K562 (cell line): ENCODE measurements around the gene KRTAP2-3. TPM values are rescaled to one million over a fixed set of nuclear protein-coding genes. Genes with fewer than 3 reads are reported as not detected.

ENCODE experiments used
- ATAC-seq: fragments of 200-7000 bp; cut with Tn5 transposase; 3 replicates; pipeline ENCODE4 v1.9.1; 2020; ENCODE audit warnings: moderate library complexity
- BruUV-seq: library from RNA; stranded (reverse); fragments of 400-500 nt; replicated peaks from 2 replicates; lab custom pipeline; 2021; lab: Mats Ljungman, UMichigan
- CTCF ChIA-PET: fragments of 300-600 bp; formaldehyde crosslinking; extraction: SDS; loops from one replicate; lab custom pipeline; 2021; ENCODE audit warnings: low intra/inter-chr PET ratio; lab: Yijun Ruan, JAX
- POLR2A ChIA-PET: fragments of 300-600, 350-650 bp; sonication (Branson Sonifier 250); formaldehyde crosslinking; extraction: SDS; loops from one replicate; lab custom pipeline; 2021; ENCODE audit warnings: antibody characterized with exemption, inconsistent platforms; lab: Yijun Ruan, JAX
- DNase-seq, 4 experiments: peaks; one replicate each; pipeline versions ENCODE4 v3.0.0 to v3.0.0-alpha.2; 2011 to 2018; ENCODE audit warnings: low spot score in 3 of 4, mixed read lengths in 3 of 4; ENCODE audit errors: extremely low read depth in 1 of 4
- FAIRE-seq: peaks from 2 replicates; lab custom pipeline; 2011; peaks lifted over from hg19 to GRCh38; lab: Jason Lieb, UNC
- H2AFZ ChIP-seq: 2 replicates; pipeline ENCODE4 v1.6.0; 2011; ENCODE audit warnings: low read depth, low read length, control low read depth, inconsistent platforms
- H3K27ac ChIP-seq: fragments of 200-600 bp; 3 replicates; pipeline ENCODE4 v1.8.0; 2011; ENCODE audit warnings: low read depth, mild to moderate bottlenecking, control low read depth, inconsistent platforms, low read length, moderate library complexity, mixed read lengths; ENCODE audit errors: extremely low read depth
- H3K27me3 ChIP-seq, 2 experiments: fragments of 300-600 bp in 1 of 2; 2 replicates in 1 of 2; 3 replicates in 1 of 2; pipeline versions ENCODE4 v1.6.0 to v1.8.0; 2011; ENCODE audit warnings: inconsistent platforms in 2 of 2, low read length in 2 of 2, mild to moderate bottlenecking in 1 of 2, mixed read lengths in 1 of 2, moderate library complexity in 1 of 2; ENCODE audit not compliant: control insufficient read depth in 2 of 2, insufficient read depth in 2 of 2
- H3K36me3 ChIP-seq: fragments of 300-600 bp; 3 replicates; pipeline ENCODE4 v1.8.0; 2011; ENCODE audit warnings: mild to moderate bottlenecking, low read length, inconsistent platforms; ENCODE audit not compliant: control insufficient read depth, insufficient read depth
- H3K4me1 ChIP-seq, 2 experiments: fragments of 200-600 bp in 1 of 2; replicated peaks in 1 of 2; 2 replicates in 1 of 2; 3 replicates in 1 of 2; pipeline versions ENCODE4 v1.5.1 to v1.8.0; 2011; ENCODE audit warnings: inconsistent platforms in 2 of 2, low read length in 2 of 2, mild to moderate bottlenecking in 1 of 2, mixed read lengths in 1 of 2, moderate library complexity in 1 of 2; ENCODE audit not compliant: control insufficient read depth in 2 of 2, insufficient read depth in 2 of 2
- H3K4me2 ChIP-seq: 2 replicates; pipeline ENCODE4 v1.6.1; 2011; ENCODE audit warnings: low read length, control low read depth, inconsistent platforms, mixed read lengths; ENCODE audit not compliant: insufficient read depth
- H3K4me3 ChIP-seq: fragments of 200-600 bp; sonication (generic), shearing (Covaris generic); 2 replicates; pipeline ENCODE4 v1.5.1; 2016; ENCODE audit warnings: control low read depth, inconsistent platforms
- H3K79me2 ChIP-seq: fragments of 200-600 bp; 3 replicates; pipeline ENCODE4 v1.8.0; 2011; ENCODE audit warnings: low read length, inconsistent platforms; ENCODE audit not compliant: control insufficient read depth, insufficient read depth
- H3K9ac ChIP-seq, 2 experiments: 2 replicates each; pipeline versions ENCODE4 v1.6.0 to v1.6.1; 2011; ENCODE audit warnings: low read depth in 2 of 2, low read length in 2 of 2, control low read depth in 1 of 2, inconsistent platforms in 1 of 2, mild to moderate bottlenecking in 1 of 2, mixed read lengths in 1 of 2; ENCODE audit not compliant: insufficient read depth in 1 of 2
- H3K9me1 ChIP-seq: one replicate; pipeline ENCODE4 v1.6.0; 2011; ENCODE audit warnings: inconsistent platforms, mild to moderate bottlenecking, low read length, moderate library complexity; ENCODE audit not compliant: control insufficient read depth, insufficient read depth
- H3K9me3 ChIP-seq: replicated peaks from 2 replicates; pipeline ENCODE4 v1.5.1; 2011; ENCODE audit warnings: low read depth, low read length, inconsistent platforms; ENCODE audit not compliant: control insufficient read depth, insufficient read depth
- H4K20me1 ChIP-seq: replicated peaks from 2 replicates; pipeline ENCODE4 v1.6.1; 2011; ENCODE audit warnings: low read length, inconsistent platforms, mixed read lengths; ENCODE audit not compliant: control insufficient read depth, insufficient read depth
- CBFB ChIP-seq: sonication (generic); formaldehyde crosslinking; IDR thresholded peaks from 2 replicates; pipeline ENCODE4 v1.4.0; 2020; ENCODE audit warnings: mild to moderate bottlenecking, missing genetic modification reagents
- CHD2 ChIP-seq: IDR thresholded peaks from 2 replicates; pipeline ENCODE4 v1.6.1; 2011; ENCODE audit warnings: low read depth, low read length
- FOXM1 ChIP-seq, 2 experiments: fragments of 450-650 bp in 1 of 2; sonication (generic) in 1 of 2; formaldehyde crosslinking in 1 of 2; IDR thresholded peaks; 2 replicates each; pipeline versions ENCODE4 v1.6.1 to v1.9.0; 2017 to 2022; ENCODE audit warnings: low read depth in 2 of 2, mild to moderate bottlenecking in 2 of 2, missing genetic modification reagents in 1 of 2, moderate library complexity in 1 of 2
- HDAC3 ChIP-seq: fragments of 450-650 bp; IDR thresholded peaks from 2 replicates; pipeline ENCODE4 v1.6.1; 2018; ENCODE audit warnings: borderline replicate concordance, mild to moderate bottlenecking, moderate library complexity; ENCODE audit not compliant: partially characterized antibody
- HES1 ChIP-seq: fragments of 450-650 bp; IDR thresholded peaks from 2 replicates; pipeline ENCODE4 v1.6.1; 2016; ENCODE audit warnings: low read depth, mild to moderate bottlenecking, moderate library complexity
- KAT2B ChIP-seq: IDR thresholded peaks from one replicate; pipeline ENCODE4 v1.6.1; 2012; ENCODE audit warnings: low read depth, mild to moderate bottlenecking, control low read depth, inconsistent platforms, low read length, moderate library complexity
- KDM5B ChIP-seq: fragments of 200-600 bp; sonication (generic); IDR thresholded peaks from 2 replicates; pipeline ENCODE4 v1.6.1; 2012; ENCODE audit warnings: low read depth, mild to moderate bottlenecking, moderate library complexity, low read length, control low read depth, inconsistent platforms; ENCODE audit not compliant: insufficient replicate concordance
- MCM7 ChIP-seq, 2 experiments: fragments of 450-650 bp; IDR thresholded peaks; 2 replicates each; pipeline ENCODE4 v1.6.1; 2016 to 2018
- NR1H2 ChIP-seq: sonication (generic); formaldehyde crosslinking; IDR thresholded peaks from 2 replicates; pipeline ENCODE4 v1.4.0; 2020; ENCODE audit warnings: mild to moderate bottlenecking, missing genetic modification reagents
- POLR2G ChIP-seq: fragments of 200-400 bp; formaldehyde crosslinking; IDR thresholded peaks from 2 replicates; pipeline ENCODE4 v1.6.1; 2017; ENCODE audit warnings: low read depth, mild to moderate bottlenecking, antibody characterized with exemption, low read length, moderate library complexity
- PYGO2 ChIP-seq: fragments of 450-650 bp; IDR thresholded peaks from 2 replicates; pipeline ENCODE4 v1.6.1; 2016; ENCODE audit warnings: mild to moderate bottlenecking, missing genetic modification characterization, moderate library complexity, missing compliant biosample characterization
- SMAD3 ChIP-seq: fragments of 450-650 bp; formaldehyde crosslinking; conservative IDR thresholded peaks from 2 replicates; pipeline ENCODE4 v1.4.0; 2020; ENCODE audit warnings: mild to moderate bottlenecking
- SUPT5H ChIP-seq: fragments of 450-650 bp; IDR thresholded peaks from 2 replicates; pipeline ENCODE4 v1.6.1; 2016
- ZC3H11A ChIP-seq: IDR thresholded peaks from 2 replicates; pipeline ENCODE4 v1.6.1; 2012; ENCODE audit warnings: low read depth, low read length, improper control_type of control experiment
- ZKSCAN3 ChIP-seq: fragments of 250-450 bp; sonication (Bioruptor Pico); IDR thresholded peaks from 2 replicates; pipeline ENCODE4 v1.4.0; 2020
- ZSCAN29 ChIP-seq: fragments of 450-650 bp; IDR thresholded peaks from 2 replicates; pipeline ENCODE4 v1.6.1; 2017
- WGBS: fragments of 100-300 bp; shearing (Covaris generic); methylation state at CpG from one replicate; pipeline ENCODE4 v1.1.6; 2016; ENCODE audit warnings: low coverage, mixed read lengths; ENCODE audit not compliant: insufficient coverage; ENCODE audit errors: missing lambda C conversion rate; 5-methylcytosine and 5-hydroxymethylcytosine counted together
- in situ Hi-C: fragments of 300-500 bp; cut with MboI; formaldehyde crosslinking; loops from 4 replicates; pipeline ENCODE4 v1.15.0; 2018; ENCODE audit warnings: inconsistent platforms, mixed read lengths
- intact Hi-C: fragments of 100-400 bp; cut with micrococcal nuclease; formaldehyde crosslinking; loops from 2 replicates; pipeline ENCODE4 v1.14.2; 2022
- polyA plus RNA-seq, 8 experiments: library from polyadenylated mRNA; depleted of rRNA in 4 of 8; stranded (reverse) in 5 of 8; unstranded in 3 of 8; fragments of >200 nt; fragmentation: Nextera tagmentation in 2 of 8; fragmentation: Illumina TruSeq in 1 of 8; extraction: Ambion mirVana in 2 of 8; extraction: Trizol in 1 of 8; gene quantifications; 2 replicates each; pipeline versions ENCODE4 v1.2.1 to v1.2.3, GENCODE V29; 2011 to 2014; ENCODE audit warnings: inconsistent platforms in 1 of 8, missing spikeins in 1 of 8
- total RNA-seq, 7 experiments: library from RNA; depleted of rRNA in 6 of 7; stranded (reverse); fragments of >200 nt in 6 of 7; fragmentation: Illumina TruSeq in 2 of 7; extraction: Trizol in 2 of 7; gene quantifications; 2 replicates each; pipeline versions ENCODE4 v1.2.1 to v1.2.3, GENCODE V29; 2011 to 2021; ENCODE audit warnings: low replicate concordance in 1 of 7
- TF ChIP-seq, protein P1 (sequence below): fragments of 450-650 bp; formaldehyde crosslinking; IDR thresholded peaks from 2 replicates; pipeline ENCODE4 v1.4.0; 2022; ENCODE audit warnings: mild to moderate bottlenecking, moderate library complexity

Gene KRTAP2-3
- total and polyA plus RNA-seq, 9 of the 15 experiments (the other 6 are each of a cell fraction or from before 2014, with no cell fraction given), result not detected

GRCh38 chr17:41016578-41017215 is 43.2 kb downstream of the KRTAP2-3 start:
- in situ Hi-C loops, result no loop called here
- POLR2A ChIA-PET, result interaction anchor here (0.6 kb wide), 1 partner anchor 117 kb away, joined by 3 read pairs; no protein-coding TSS in a partner anchor
- no peak overlapping the region for H2AFZ ChIP-seq
- no peak overlapping the region for H3K9ac ChIP-seq
- no peaks in the 10 kb centered on the region for H4K20me1 ChIP-seq
- TF ChIP-seq PYGO2 (no peak), ZKSCAN3 (CRISPR knock-in tag) (no peak), HES1 (no peak), ZSCAN29 (no peak), FOXM1 (IDR thresholded peaks at IDR 0.05; ENCODE audit: low read depth) (no peak), FOXM1 (CRISPR knock-in tag; IDR thresholded peaks at IDR 0.05; ENCODE audit: low read depth) (no peak), HDAC3 (no peak), SMAD3 (CRISPR knock-in tag) (no peak), NR1H2 (no peak), CBFB (CRISPR knock-in tag) (no peak), MCM7 (IDR thresholded peaks at IDR 0.05) (no peak), CHD2 (no peak), KDM5B (no peak), ZC3H11A (no peak), KAT2B (no peak), POLR2G (no peak), SUPT5H (no peak)
- TF ChIP-seq, protein P1, sequence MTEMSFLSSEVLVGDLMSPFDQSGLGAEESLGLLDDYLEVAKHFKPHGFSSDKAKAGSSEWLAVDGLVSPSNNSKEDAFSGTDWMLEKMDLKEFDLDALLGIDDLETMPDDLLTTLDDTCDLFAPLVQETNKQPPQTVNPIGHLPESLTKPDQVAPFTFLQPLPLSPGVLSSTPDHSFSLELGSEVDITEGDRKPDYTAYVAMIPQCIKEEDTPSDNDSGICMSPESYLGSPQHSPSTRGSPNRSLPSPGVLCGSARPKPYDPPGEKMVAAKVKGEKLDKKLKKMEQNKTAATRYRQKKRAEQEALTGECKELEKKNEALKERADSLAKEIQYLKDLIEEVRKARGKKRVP, result no peak
- TF ChIP-seq, all 486 proteins: peak for 0
- Histone ChIP-seq H3K27me3 (0 out of 5 replicates have a peak, but pooled peaks cover 0 to 3% of the 10 kb centered on the region in 2 experiments), H3K9me3 (no peaks in the 10 kb centered on the region), H3K4me1 (no peaks in the 10 kb centered on the region), H3K4me3 (no peak overlapping the region), H3K4me2 (no peak overlapping the region), H3K36me3 (no peaks in the 10 kb centered on the region), H3K27ac (no peak overlapping the region), H3K79me2 (no peaks in the 10 kb centered on the region), H3K9me1 (no peaks in the 10 kb centered on the region)
- DNase-seq (no peak), ATAC-seq (no peak), FAIRE-seq (no peak)
- intact Hi-C loops, result no loop called here
- CTCF ChIA-PET, result no interaction called here
- no TSS peak for BruUV-seq
- 3% methylated on average over 13 of the region's 13 CpGs for WGBS
